Ascending aorta (tissue), 2 donors: ENCODE results near the gene KCNIP3. TPM values are rescaled to one million over a fixed set of nuclear protein-coding genes. Genes with fewer than 3 reads are reported as not detected.
"Not testable (repeated sequence)": the region's sequence is repeated elsewhere in the genome, so short reads cannot be mapped to it uniquely, and the experiment has no call there.

Source experiments
- DNase-seq, 2 donors: peaks; one replicate each; pipeline ENCODE4 v3.0.0-alpha.2; 2019; ENCODE audit warnings: low spot score in 2 of 2
- H3K27ac ChIP-seq, 2 donors: fragments of 200-600 bp; sonication (generic); one replicate each; pipeline ENCODE4 v1.5.1; 2016 to 2017; ENCODE audit warnings: mild to moderate bottlenecking in 1 of 2
- H3K27me3 ChIP-seq: fragments of 200-600 bp; sonication (generic); one replicate; pipeline ENCODE4 v1.5.1; 2017
- H3K36me3 ChIP-seq, 2 donors: fragments of 200-600 bp; sonication (generic); one replicate each; pipeline ENCODE4 v1.5.1; 2016
- H3K4me1 ChIP-seq, 2 donors: fragments of 200-600 bp; sonication (generic); one replicate each; pipeline ENCODE4 v1.5.1; 2016 to 2017; ENCODE audit warnings: mild to moderate bottlenecking in 1 of 2
- H3K4me3 ChIP-seq, 2 donors: fragments of 200-600 bp; sonication (generic); one replicate each; pipeline ENCODE4 v1.5.1; 2016 to 2017; ENCODE audit warnings: mild to moderate bottlenecking in 1 of 2
- H3K9me3 ChIP-seq, 2 donors: fragments of 200-600 bp; sonication (generic); one replicate each; pipeline ENCODE4 v1.5.1; 2016
- intact Hi-C: fragments of 100-400 bp; cut with DNase I; formaldehyde crosslinking; loops from one replicate; pipeline ENCODE4 v1.15.1; 2023
- total RNA-seq: library from RNA; depleted of rRNA; stranded (reverse); fragments of >200 nt; gene quantifications from one replicate; pipeline ENCODE4 v1.1.0, GENCODE V29; 2016
- TF ChIP-seq, protein P1 (sequence below), 3 experiments: fragments of 200-600 bp in 2 of 3; fragments of 450-650 bp in 1 of 3; sonication (generic) in 2 of 3; IDR thresholded peaks; one replicate each; pipeline ENCODE4 v1.5.1; 2016 to 2019; ENCODE audit warnings: antibody characterized with exemption in 3 of 3, mild to moderate bottlenecking in 1 of 3, moderate library complexity in 1 of 3

Gene KCNIP3
- total RNA-seq, 1 donor from 2014 or later, result 5.2 TPM

DNA sequence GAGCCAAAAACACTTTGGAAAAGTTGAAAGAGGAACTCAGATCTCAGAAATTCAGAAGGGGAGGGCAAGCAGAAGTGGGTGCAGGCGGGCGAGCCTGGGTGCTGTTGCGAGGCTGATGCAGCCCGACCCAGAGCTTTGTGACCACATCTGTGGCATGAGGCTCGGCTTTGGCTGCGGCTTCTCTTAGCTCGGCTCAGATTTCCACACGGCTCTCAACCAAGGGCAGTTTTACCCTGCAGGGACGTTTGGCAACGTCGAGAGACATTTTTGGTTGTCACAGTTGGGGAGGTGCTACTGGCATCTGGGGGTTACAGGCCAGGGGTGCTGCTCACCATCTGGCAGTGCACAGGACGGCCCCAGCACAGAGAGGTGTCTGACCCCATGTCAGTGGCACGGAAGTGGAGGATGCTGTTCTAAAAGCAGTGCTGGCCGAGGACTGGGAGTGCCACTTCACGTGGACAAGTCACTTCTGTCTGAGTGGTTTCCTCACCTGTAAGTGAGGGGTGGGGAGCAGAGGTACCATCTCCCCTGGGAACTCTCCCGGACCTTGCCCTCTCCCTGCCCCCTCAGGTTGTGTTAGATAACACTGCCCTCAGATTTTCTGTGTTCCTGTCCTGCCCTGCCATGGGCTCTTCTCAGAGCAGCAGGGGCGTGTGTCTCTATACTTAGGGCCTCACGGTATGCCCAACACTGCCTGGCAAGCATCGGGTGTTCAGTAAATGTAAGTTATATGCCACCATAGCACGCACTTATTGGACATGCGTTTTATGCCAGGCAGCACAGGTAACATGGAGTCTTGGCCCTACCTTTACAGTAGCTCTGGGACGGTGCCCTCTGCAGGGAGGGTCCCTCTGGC, 56.7 kb downstream of the KCNIP3 start:
- intact Hi-C loops, result no loop called here
- Histone ChIP-seq H3K36me3 (no peaks in the 10 kb centered on the region), H3K4me1 (no peaks in the 10 kb centered on the region), H3K27me3 (no peaks in the 10 kb centered on the region), H3K27ac (no peak overlapping the region), H3K4me3 (no peak overlapping the region), H3K9me3 (no peaks in the 10 kb centered on the region)
- DNase-seq, result peak in 1 of 2 donors; percentile 42
- TF ChIP-seq, protein P1, sequence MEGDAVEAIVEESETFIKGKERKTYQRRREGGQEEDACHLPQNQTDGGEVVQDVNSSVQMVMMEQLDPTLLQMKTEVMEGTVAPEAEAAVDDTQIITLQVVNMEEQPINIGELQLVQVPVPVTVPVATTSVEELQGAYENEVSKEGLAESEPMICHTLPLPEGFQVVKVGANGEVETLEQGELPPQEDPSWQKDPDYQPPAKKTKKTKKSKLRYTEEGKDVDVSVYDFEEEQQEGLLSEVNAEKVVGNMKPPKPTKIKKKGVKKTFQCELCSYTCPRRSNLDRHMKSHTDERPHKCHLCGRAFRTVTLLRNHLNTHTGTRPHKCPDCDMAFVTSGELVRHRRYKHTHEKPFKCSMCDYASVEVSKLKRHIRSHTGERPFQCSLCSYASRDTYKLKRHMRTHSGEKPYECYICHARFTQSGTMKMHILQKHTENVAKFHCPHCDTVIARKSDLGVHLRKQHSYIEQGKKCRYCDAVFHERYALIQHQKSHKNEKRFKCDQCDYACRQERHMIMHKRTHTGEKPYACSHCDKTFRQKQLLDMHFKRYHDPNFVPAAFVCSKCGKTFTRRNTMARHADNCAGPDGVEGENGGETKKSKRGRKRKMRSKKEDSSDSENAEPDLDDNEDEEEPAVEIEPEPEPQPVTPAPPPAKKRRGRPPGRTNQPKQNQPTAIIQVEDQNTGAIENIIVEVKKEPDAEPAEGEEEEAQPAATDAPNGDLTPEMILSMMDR (IDR thresholded peaks at IDR 0.05), result no peak

DNA sequence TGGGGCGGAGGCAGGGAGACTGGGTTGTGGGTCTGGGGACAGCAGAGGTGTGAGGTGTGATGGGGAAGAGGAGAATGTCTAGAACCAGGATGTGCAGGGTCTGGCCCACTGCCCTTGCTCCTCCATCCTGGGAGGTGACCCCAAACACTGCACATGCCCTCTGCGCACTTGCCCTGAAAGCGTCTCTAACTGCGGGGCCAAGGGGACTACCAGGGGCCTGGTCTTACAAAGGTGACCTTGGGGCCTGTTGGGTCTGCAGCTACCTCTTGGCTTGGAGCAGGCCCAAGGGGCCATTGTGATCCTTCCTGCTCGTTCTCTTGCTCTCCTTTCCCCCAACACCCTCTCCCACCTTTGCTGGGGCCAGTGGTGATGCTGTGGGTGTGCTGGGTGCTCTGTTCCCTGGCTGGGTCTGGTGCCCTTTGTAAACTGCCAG, 57.3 kb downstream of the KCNIP3 start:
- TF ChIP-seq, protein P1 (IDR thresholded peaks at IDR 0.05), result no peak

DNA sequence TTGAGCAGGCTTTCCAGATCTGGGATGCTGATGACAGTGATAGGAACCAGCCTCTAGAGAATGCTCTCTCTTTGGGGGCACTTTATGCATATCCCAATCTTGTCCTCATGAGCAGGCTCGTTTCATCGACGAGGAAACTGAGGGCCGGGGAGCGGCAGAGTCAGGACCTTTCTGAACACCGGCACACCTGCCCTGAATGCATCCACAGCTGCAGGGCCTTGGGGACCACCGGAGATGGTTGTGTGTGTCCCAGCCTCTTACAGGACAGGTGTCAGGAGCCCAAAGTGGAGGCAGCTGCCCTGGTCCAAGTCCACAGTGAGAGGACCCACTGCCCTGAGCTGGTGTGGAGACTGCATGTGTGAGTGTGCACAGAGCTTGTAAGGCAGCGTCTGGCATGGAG, 57.8 kb downstream of the KCNIP3 start:
- H3K4me1 ChIP-seq, result no peaks in the 10 kb centered on the region
- no peak overlapping the region for H3K4me3 ChIP-seq
- DNase-seq, result peak in 1 of 2 donors; percentile 52
- TF ChIP-seq, protein P1 (IDR thresholded peaks at IDR 0.05), result no peak
- no peak overlapping the region for H3K27ac ChIP-seq
- no peaks in the 10 kb centered on the region for H3K36me3 ChIP-seq
- intact Hi-C loops, result no loop called here
- H3K9me3 ChIP-seq, result no peaks in the 10 kb centered on the region
- no peaks in the 10 kb centered on the region for H3K27me3 ChIP-seq

More for the DNA sequence above, 57.3 kb downstream of the KCNIP3 start:
- H3K4me1 ChIP-seq, result no peaks in the 10 kb centered on the region
- H3K4me3 ChIP-seq, result no peak overlapping the region
- no peaks in the 10 kb centered on the region for H3K36me3 ChIP-seq
- DNase-seq, result peak in 1 of 2 donors; percentile 12
- no peaks in the 10 kb centered on the region for H3K9me3 ChIP-seq
- H3K27me3 ChIP-seq, result no peaks in the 10 kb centered on the region
- H3K27ac ChIP-seq, result no peak overlapping the region
- intact Hi-C loops, result no loop called here

DNA sequence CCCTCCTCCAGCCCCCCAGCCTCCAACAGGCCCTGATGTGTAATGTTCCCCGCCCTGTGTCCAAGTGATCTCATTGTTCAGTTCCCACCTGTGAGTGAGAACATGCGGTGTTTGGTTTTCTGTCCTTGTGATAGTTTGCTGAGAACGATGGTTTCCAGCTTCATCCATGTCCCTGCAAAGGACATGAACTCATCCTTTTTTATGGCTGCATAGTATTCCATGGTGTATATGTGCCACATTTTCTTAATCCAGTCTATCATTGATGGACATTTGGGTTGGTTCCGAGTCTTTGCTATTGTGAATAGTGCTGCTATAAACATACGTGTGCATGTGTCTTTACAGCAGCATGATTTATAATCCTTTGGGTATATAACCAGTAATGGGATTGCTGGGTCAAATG, 58.3 kb downstream of the KCNIP3 start:
- H3K27me3 ChIP-seq, intact Hi-C loops, H3K27ac ChIP-seq, H3K4me3 ChIP-seq, H3K4me1 ChIP-seq, H3K36me3 ChIP-seq, DNase-seq, H3K9me3 ChIP-seq: not testable (repeated sequence)

DNA sequence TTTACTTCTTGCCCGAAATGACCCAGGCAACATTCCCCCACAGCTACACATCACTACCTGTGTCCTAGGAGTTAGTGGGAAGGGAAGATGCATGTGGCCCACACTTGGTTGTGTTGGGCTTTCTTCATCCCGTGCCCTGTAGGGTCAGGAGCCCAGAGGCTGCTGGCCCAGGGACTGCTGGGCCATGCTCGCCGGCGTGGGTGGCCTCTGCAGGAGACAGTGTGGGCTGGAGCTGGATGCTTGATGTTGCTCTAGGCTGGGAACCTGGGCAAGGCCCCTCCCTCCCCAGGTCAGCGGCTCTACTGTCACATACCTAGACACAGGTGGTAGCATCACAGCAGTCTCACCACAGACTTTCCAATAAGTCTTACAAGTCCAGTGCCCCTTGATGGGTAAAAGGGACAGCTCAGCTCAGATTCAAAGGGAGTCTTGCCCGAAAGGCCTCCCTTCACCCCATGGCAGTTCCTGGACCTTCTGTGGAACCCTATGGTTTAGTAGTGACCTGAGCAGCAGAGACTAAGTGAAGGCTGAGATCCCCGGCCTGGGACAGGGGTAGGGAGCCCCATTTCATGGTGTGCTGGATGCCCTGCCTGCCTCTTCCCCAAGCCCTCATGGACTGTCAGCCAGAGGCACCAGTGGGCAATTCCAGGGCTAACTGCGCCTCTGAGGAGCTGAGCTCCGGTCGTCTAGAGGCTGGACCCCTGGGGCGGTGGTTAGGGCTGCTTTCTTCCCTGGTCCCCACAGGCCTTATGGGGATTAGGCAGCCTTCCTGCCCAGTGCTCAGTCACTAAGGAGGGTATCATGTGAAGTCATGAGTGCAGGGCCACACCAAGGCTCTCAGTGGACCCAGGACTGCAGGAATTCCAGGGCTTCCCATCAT, 59.9 kb downstream of the KCNIP3 start:
- H3K27ac ChIP-seq, result no peak overlapping the region
- H3K4me1 ChIP-seq, result no peaks in the 10 kb centered on the region
- H3K36me3 ChIP-seq, result no peaks in the 10 kb centered on the region
- H3K4me3 ChIP-seq, result no peak overlapping the region
- TF ChIP-seq, protein P1 (IDR thresholded peaks at IDR 0.05), result no peak
- DNase-seq, result peak in 1 of 2 donors; percentile 43
- intact Hi-C loops, result no loop called here
- no peaks in the 10 kb centered on the region for H3K27me3 ChIP-seq
- no peaks in the 10 kb centered on the region for H3K9me3 ChIP-seq
